ENCODE measurements around the gene SMIM35. TPM values are rescaled to one million over a fixed set of nuclear protein-coding genes. Genes with fewer than 3 reads are reported as not detected.
A peak's percentile ranks its signal among the peaks of the same experiment; 100 is the strongest.

SMIM35 gene
- total RNA-seq, 1 experiment from 2014 or later = not detected

DNA sequence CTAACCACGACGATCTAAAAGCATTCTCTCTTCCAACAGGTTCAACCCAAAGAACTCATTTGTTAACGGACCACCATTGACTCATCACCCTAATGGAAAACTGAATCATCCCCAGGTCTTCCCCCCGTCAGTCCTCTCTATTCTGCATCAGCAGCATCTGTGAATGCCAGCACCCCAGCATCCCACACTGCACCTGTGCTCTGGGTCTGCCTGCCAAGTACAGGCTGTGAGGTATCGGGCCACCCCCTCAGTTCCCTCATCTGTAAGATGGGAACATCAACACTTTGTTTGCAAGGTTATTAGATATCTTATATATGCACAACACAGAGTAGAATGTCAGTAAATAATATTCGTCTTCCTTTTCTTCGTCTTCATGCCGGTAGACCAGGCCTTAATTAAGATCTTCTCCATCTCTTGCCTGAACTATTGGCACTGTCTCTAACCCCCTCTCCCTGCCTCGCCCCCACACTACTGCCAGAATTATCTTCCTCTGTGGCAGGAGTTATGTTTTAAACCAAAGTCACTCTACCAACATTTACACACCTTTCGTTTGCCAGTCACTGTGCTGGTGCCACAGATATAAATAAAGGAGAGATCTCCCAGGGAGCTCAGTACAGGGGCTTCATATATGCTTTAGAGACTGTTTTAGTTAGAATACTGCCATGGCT lies 17.7 kb downstream of the SMIM35 start:
- TF ChIP-seq, protein P1, sequence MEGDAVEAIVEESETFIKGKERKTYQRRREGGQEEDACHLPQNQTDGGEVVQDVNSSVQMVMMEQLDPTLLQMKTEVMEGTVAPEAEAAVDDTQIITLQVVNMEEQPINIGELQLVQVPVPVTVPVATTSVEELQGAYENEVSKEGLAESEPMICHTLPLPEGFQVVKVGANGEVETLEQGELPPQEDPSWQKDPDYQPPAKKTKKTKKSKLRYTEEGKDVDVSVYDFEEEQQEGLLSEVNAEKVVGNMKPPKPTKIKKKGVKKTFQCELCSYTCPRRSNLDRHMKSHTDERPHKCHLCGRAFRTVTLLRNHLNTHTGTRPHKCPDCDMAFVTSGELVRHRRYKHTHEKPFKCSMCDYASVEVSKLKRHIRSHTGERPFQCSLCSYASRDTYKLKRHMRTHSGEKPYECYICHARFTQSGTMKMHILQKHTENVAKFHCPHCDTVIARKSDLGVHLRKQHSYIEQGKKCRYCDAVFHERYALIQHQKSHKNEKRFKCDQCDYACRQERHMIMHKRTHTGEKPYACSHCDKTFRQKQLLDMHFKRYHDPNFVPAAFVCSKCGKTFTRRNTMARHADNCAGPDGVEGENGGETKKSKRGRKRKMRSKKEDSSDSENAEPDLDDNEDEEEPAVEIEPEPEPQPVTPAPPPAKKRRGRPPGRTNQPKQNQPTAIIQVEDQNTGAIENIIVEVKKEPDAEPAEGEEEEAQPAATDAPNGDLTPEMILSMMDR (conservative IDR thresholded peaks at IDR 0.05; ENCODE audit: low read depth, low read length) = no peak
- TF ChIP-seq EZH2 (IDR thresholded peaks at IDR 0.05; ENCODE audit: low read length, unreplicated experiment) = no peak
- no peak for TF ChIP-seq EZH2phosphoT487 (IDR thresholded peaks at IDR 0.05; ENCODE audit: borderline replicate concordance, low read length)

DNA sequence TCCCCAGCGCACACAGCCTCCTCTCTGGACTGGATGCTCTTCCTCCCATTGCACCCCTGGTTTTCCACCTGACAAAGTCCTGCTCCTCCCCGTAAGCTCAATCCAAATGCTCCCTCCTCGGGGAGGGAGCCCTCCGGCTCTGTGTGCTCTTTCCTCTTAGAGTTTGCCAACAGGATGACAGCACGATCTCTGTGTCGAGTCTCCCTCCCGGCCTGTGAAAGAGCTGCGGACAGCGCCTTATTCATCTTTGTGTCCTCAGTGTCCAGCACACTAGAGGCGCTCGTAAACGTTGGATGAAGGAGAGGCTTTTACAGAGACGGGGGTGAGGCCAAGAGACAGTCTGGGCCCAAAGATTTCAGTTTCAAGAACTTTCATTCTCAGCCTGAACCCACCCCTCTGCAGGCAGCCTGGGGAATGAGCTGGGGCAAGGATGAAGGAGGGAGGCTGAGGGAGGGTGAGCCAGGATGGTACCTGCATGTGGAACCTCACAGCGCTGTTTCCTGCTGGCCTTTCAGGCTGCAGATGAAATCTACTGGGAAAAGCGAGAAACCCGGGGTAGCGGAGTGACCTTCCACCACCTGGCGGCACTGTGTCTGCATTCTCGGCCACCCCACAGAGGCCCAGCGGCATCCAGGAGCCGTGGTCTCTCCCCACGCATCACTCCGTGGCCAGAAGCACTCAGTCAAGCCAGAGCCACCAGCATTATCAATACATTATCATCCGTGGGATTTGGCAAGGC lies 18.4 kb downstream of the SMIM35 start:
- CTCF ChIA-PET = no interaction called here
- TF ChIP-seq, protein P1 (conservative IDR thresholded peaks at IDR 0.05; ENCODE audit: low read depth, low read length) = peak; percentile 47
- no peak for TF ChIP-seq EZH2 (IDR thresholded peaks at IDR 0.05; ENCODE audit: low read length, unreplicated experiment)
- Histone ChIP-seq H3F3A (ENCODE audit: low read length, unreplicated experiment) (no peaks in the 10 kb centered on the region), H3K9me3 (ENCODE audit: low read length) (no peaks in the 10 kb centered on the region), H3K27ac (ENCODE audit: low read length) (no peak overlapping the region), H3K36me3 (ENCODE audit: low read depth, low read length) (no peaks in the 10 kb centered on the region), H3K4me1 (ENCODE audit: insufficient read depth, low read length) (no peaks in the 10 kb centered on the region), H3K9me2 (replicated peaks; ENCODE audit: low read length) (no peaks in the 10 kb centered on the region), H3K27me3 (ENCODE audit: low read length) (peaks cover 75% of the 10 kb centered on the region), H4K20me1 (ENCODE audit: low read length) (no peaks in the 10 kb centered on the region), H3K4me2 (ENCODE audit: low read length) (no peak overlapping the region), H3K9ac (ENCODE audit: low read length) (no peak overlapping the region), H2AFZ (ENCODE audit: low read length) (no peak overlapping the region), H3K79me2 (ENCODE audit: low read length) (no peaks in the 10 kb centered on the region), H3K4me3 (ENCODE audit: low read length) (no peak overlapping the region)
- POLR2A ChIA-PET (ENCODE audit: unreplicated experiment) = no interaction called here
- intact Hi-C loops (cut with micrococcal nuclease) = no loop called here
- ATAC-seq (0 out of 2 replicates have a peak, but pooled peaks have one; percentile 20), DNase-seq (no peak)
- no TSS peak for BruUV-seq (replicated peaks)

More for the DNA sequence above, 17.7 kb downstream of the SMIM35 start:
- Histone ChIP-seq H3K27me3 (ENCODE audit: low read length) (peaks cover 75% of the 10 kb centered on the region), H3K9ac (ENCODE audit: low read length) (no peak overlapping the region), H3K4me1 (ENCODE audit: insufficient read depth, low read length) (no peaks in the 10 kb centered on the region), H3K36me3 (ENCODE audit: low read depth, low read length) (no peaks in the 10 kb centered on the region), H3F3A (ENCODE audit: low read length, unreplicated experiment) (no peaks in the 10 kb centered on the region), H3K9me2 (replicated peaks; ENCODE audit: low read length) (no peaks in the 10 kb centered on the region), H2AFZ (ENCODE audit: low read length) (no peak overlapping the region), H3K79me2 (ENCODE audit: low read length) (no peaks in the 10 kb centered on the region), H3K9me3 (ENCODE audit: low read length) (no peaks in the 10 kb centered on the region), H3K4me3 (ENCODE audit: low read length) (no peak overlapping the region), H3K27ac (ENCODE audit: low read length) (no peak overlapping the region), H3K4me2 (ENCODE audit: low read length) (no peak overlapping the region), H4K20me1 (ENCODE audit: low read length) (no peaks in the 10 kb centered on the region)
- CTCF ChIA-PET = interaction anchor here (0.7 kb wide), 1 partner anchor 9 kb away, joined by 3 read pairs; no protein-coding TSS in a partner anchor
- DNase-seq (no peak), ATAC-seq (no peak)
- intact Hi-C loops (cut with micrococcal nuclease) = no loop called here
- POLR2A ChIA-PET (ENCODE audit: unreplicated experiment) = no interaction called here
- no TSS peak for BruUV-seq (replicated peaks)

DNA sequence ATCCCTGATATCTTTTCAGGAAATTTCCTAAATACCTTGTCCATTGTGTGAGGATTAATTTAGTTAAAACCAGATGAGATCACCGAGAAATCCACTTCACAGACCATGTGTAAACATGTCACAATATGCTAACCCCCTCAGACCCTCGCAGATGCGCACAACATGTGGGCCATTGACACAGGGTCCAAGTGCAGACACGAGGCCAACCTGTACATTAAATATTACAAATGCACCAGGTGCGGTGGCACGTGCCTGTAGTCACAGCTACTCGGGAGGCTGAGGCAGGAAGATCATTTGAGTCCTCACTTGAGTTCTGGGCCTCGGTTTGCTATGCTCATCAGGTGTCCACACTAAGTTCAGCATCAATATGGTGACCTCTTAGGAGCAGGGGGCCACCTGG lies 19.8 kb downstream of the SMIM35 start:
- Histone ChIP-seq H3K27ac (ENCODE audit: low read length) (no peak overlapping the region), H3K9me2 (replicated peaks; ENCODE audit: low read length) (no peaks in the 10 kb centered on the region), H3K27me3 (ENCODE audit: low read length) (peaks cover 71% of the 10 kb centered on the region), H3F3A (ENCODE audit: low read length, unreplicated experiment) (no peaks in the 10 kb centered on the region), H3K36me3 (ENCODE audit: low read depth, low read length) (no peaks in the 10 kb centered on the region), H3K4me1 (ENCODE audit: insufficient read depth, low read length) (no peaks in the 10 kb centered on the region), H3K9me3 (ENCODE audit: low read length) (no peaks in the 10 kb centered on the region), H2AFZ (ENCODE audit: low read length) (no peak overlapping the region), H3K4me2 (ENCODE audit: low read length) (no peak overlapping the region), H3K4me3 (ENCODE audit: low read length) (no peak overlapping the region), H4K20me1 (ENCODE audit: low read length) (no peaks in the 10 kb centered on the region), H3K79me2 (ENCODE audit: low read length) (no peaks in the 10 kb centered on the region), H3K9ac (ENCODE audit: low read length) (no peak overlapping the region)
- no peak for DNase-seq
- TF ChIP-seq EZH2phosphoT487 (IDR thresholded peaks at IDR 0.05; ENCODE audit: borderline replicate concordance, low read length) = no peak
- TF ChIP-seq, protein P1 (conservative IDR thresholded peaks at IDR 0.05; ENCODE audit: low read depth, low read length) = no peak
- TF ChIP-seq EZH2 (IDR thresholded peaks at IDR 0.05; ENCODE audit: low read length, unreplicated experiment) = no peak
- ATAC-seq = no peak
- ChIA-PET POLR2A (ENCODE audit: unreplicated experiment) (no interaction called here), CTCF (no interaction called here)
- BruUV-seq (replicated peaks) = no TSS peak
- intact Hi-C loops (cut with micrococcal nuclease) = no loop called here

Data from PC-3 (cell line).